ENCODE data around the gene TBC1D3B. TPM values are rescaled to one million over a fixed set of nuclear protein-coding genes. Genes with fewer than 3 reads are reported as not detected.
"Not testable (repeated sequence)": the region's sequence is repeated elsewhere in the genome, so short reads cannot be mapped to it uniquely, and the experiment has no call there.

The TBC1D3B gene
- total and polyA plus RNA-seq, 10 of the 15 experiments (the other 5 are each of a cell fraction or from before 2014, with no cell fraction given): 0.67 to 8.5 (median 1.7) TPM; not detected in 2

- H3K27ac ChIP-seq (ENCODE audit: control insufficient read depth, insufficient read depth); intact Hi-C loops (cut with micrococcal nuclease; ENCODE audit: unreplicated experiment); H3K4me3 ChIP-seq; H3K36me3 ChIP-seq (ENCODE audit: control insufficient read depth in 2 of 2, insufficient read depth in 2 of 2, low read length in 1 of 2); H3K27me3 ChIP-seq (replicated peaks in 1 of 2; ENCODE audit: control insufficient read depth in 2 of 2, insufficient read depth in 2 of 2, low read length in 1 of 2); FAIRE-seq; H4K20me1 ChIP-seq (ENCODE audit: control insufficient read depth, insufficient read depth); H2AFZ ChIP-seq (ENCODE audit: control insufficient read depth, low read depth, low read length); BruUV-seq (replicated peaks); H3K79me2 ChIP-seq (ENCODE audit: control insufficient read depth, insufficient read depth, low read length); DNase-seq (ENCODE audit: low read depth, low spot score); H3K9me3 ChIP-seq (replicated peaks; ENCODE audit: control insufficient read depth, insufficient read depth, low read length); H3K9ac ChIP-seq (ENCODE audit: control insufficient read depth, insufficient read depth, low read length); in situ Hi-C loops (cut with MboI); CTCF ChIA-PET; POLR2A ChIA-PET: not testable (repeated sequence)
- ATAC-seq: peak; percentile 35
- RAD21 ChIA-PET (ENCODE audit: unreplicated experiment): interaction anchor here (1.2 kb wide), 1 partner anchor 10 kb away, joined by 3 read pairs; the partner anchor contains the start of genes CCL3L1 and CCL3L3
- H3K4me1 ChIP-seq (ENCODE audit: control insufficient read depth, insufficient read depth, low read length): peaks cover 32% of the 10 kb centered on the region
- SMC1A ChIA-PET (ENCODE audit: uncharacterized antibody, unreplicated experiment): interaction anchor here (1.2 kb wide), 1 partner anchor 9 kb away, joined by 6 read pairs; the partner anchor contains the start of genes CCL3L1 and CCL3L3
- TF ChIP-seq IRF4 (IDR thresholded peaks at IDR 0.05; ENCODE audit: low read depth, low read length): 0 out of 2 replicates have a peak, but pooled peaks have one; percentile 22
- 0 out of 2 replicates have a peak, but pooled peaks have one; percentile 40 for TF ChIP-seq BCL11A (IDR thresholded peaks at IDR 0.05; ENCODE audit: low read depth, low read length)
- peak; percentile 52; the same call in 1 of the 2 replicates for TF ChIP-seq JUNB (IDR thresholded peaks at IDR 0.05)
- peak in 1 of 2 experiments; percentile 42; a peak in 1 of 4 replicates for TF ChIP-seq ETV6 (conservative IDR thresholded peaks at IDR 0.05 in 1 of 2, IDR thresholded peaks at IDR 0.05 in 1 of 2; ENCODE audit: borderline replicate concordance in 1 of 2, low read depth in 1 of 2)
- TF ChIP-seq CBFB (IDR thresholded peaks at IDR 0.05; ENCODE audit: low read depth): 0 out of 2 replicates have a peak, but pooled peaks have one; percentile 15
- TF ChIP-seq RUNX3 (IDR thresholded peaks at IDR 0.05; ENCODE audit: low read length): peak; percentile 34; the same call in 1 of the 2 replicates
- peak in 1 of 2 experiments; percentile 35; a peak in 2 of 4 replicates for TF ChIP-seq IKZF2 (IDR thresholded peaks at IDR 0.05)
- 0 out of 2 replicates have a peak overlapping the region, but pooled peaks have one; percentile 17 for H3K4me2 ChIP-seq (ENCODE audit: control insufficient read depth, insufficient read depth)
- 0% methylated on average over 1 of the region's 1 CpG for WGBS (ENCODE audit: insufficient coverage, insufficient replicate concordance, low lambda C conversion rate, missing lambda C conversion rate)
Observed at GRCh38 chr17:36206486-36206821, 30.0 kb upstream of the TBC1D3B start.
